ENCODE measurements around the gene RAET1G.

- TF ChIP-seq CTCF (conservative IDR thresholded peaks at IDR 0.05; ENCODE audit: low read depth, low read length) (no peak), EZH2 (IDR thresholded peaks at IDR 0.05; ENCODE audit: borderline replicate concordance, low read depth, low read length, poor library complexity, severe bottlenecking) (no peak)
These were observed 51.7 kb downstream of the RAET1G start for GRCh38 chr6:149871182-149871581.
